Lower leg skin (tissue), 4 donors: ENCODE measurements around the gene EDN1. TPM values are rescaled to one million over a fixed set of nuclear protein-coding genes. Genes with fewer than 3 reads are reported as not detected.

Source experiments
- DNase-seq, 2 donors: peaks; one replicate each; pipeline ENCODE4 v3.0.0-alpha.2; 2019; ENCODE audit warnings: low spot score in 2 of 2
- H3K4me3 ChIP-seq: fragments of 200-600 bp; sonication (generic); 2 replicates; pipeline ENCODE4 v1.5.1; 2017; ENCODE audit warnings: mild to moderate bottlenecking, low read depth; ENCODE audit not compliant: poor library complexity, severe bottlenecking
- POLR2A ChIP-seq, 2 donors: fragments of 450-650 bp; IDR thresholded peaks; one replicate each; pipeline ENCODE4 v1.6.1; 2016 to 2017; ENCODE audit warnings: antibody characterized with exemption in 2 of 2, mild to moderate bottlenecking in 1 of 2, moderate library complexity in 1 of 2
- WGBS, 2 donors: methylation state at CpG; one replicate each; pipeline ENCODE4 v1.1.5; 2018; 5-methylcytosine and 5-hydroxymethylcytosine counted together
- intact Hi-C: fragments of 100-400 bp; cut with DNase I; formaldehyde crosslinking; loops from one replicate; pipeline ENCODE4 v1.15.0; 2023; ENCODE audit warnings: low total_unique reads
- total RNA-seq, 4 donors: library from RNA; depleted of rRNA; stranded (reverse); fragments of >200 nt; gene quantifications; one replicate each; pipeline ENCODE4 v1.1.0, GENCODE V29; 2016
- TF ChIP-seq, protein P1 (sequence below), 3 donors: fragments of 450-650 bp; IDR thresholded peaks; one replicate each; pipeline ENCODE4 v1.5.1; 2016; ENCODE audit warnings: antibody characterized with exemption in 3 of 3, mild to moderate bottlenecking in 3 of 3, moderate library complexity in 2 of 3

The EDN1 gene
- total RNA-seq, 4 donors from 2014 or later: 11.1 to 42.6 (median 15.5) TPM

DNA sequence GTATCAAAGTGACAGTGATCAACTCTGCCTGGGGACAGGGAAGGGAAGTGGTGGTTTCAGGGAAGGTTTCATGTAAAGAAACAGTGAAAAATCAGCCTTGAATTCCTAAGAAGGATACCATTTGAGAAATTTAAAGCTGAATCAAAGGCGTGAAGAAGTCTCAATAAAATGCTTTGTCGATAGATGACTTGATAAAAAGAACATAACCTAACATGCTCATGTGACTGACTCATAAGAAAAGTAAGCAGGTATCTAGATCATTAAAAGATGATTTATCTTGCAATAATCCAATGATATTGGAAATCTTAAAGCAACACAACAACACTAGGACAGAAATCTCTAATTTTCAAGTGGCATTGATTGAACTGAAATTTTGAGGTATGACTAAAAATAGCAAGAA, 14.3 kb downstream of the EDN1 start:
- 62 to 77% methylated on average over 2 of the region's 2 CpGs for WGBS, 2 donors
- intact Hi-C loops: no loop called here
- DNase-seq: no peak
- H3K4me3 ChIP-seq: no peak overlapping the region
- TF ChIP-seq, protein P1, sequence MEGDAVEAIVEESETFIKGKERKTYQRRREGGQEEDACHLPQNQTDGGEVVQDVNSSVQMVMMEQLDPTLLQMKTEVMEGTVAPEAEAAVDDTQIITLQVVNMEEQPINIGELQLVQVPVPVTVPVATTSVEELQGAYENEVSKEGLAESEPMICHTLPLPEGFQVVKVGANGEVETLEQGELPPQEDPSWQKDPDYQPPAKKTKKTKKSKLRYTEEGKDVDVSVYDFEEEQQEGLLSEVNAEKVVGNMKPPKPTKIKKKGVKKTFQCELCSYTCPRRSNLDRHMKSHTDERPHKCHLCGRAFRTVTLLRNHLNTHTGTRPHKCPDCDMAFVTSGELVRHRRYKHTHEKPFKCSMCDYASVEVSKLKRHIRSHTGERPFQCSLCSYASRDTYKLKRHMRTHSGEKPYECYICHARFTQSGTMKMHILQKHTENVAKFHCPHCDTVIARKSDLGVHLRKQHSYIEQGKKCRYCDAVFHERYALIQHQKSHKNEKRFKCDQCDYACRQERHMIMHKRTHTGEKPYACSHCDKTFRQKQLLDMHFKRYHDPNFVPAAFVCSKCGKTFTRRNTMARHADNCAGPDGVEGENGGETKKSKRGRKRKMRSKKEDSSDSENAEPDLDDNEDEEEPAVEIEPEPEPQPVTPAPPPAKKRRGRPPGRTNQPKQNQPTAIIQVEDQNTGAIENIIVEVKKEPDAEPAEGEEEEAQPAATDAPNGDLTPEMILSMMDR (IDR thresholded peaks at IDR 0.05): no peak
- no peak for TF ChIP-seq POLR2A (IDR thresholded peaks at IDR 0.05)

DNA sequence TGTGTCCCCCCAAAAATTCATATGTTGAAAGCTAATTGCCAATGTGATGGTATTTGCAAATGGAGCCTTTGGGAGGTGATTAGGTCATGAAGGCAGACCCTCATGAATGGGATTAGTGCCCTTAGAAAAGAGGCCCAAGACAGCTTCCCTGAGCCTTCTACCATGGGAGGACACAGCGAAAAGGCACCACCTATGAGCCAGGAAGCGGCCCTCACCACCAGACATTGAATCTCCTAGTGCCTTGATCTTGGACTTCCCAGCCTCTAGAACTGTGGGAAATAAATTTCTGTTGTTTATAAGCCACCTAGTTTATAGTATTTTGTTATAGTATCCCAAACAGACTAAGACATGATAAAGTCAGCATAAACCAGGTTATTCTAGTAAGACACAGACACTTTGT, 18.9 kb downstream of the EDN1 start:
- no peak for DNase-seq
- intact Hi-C loops: no loop called here
- TF ChIP-seq, protein P1 (IDR thresholded peaks at IDR 0.05): no peak
- no peak for TF ChIP-seq POLR2A (IDR thresholded peaks at IDR 0.05)
- H3K4me3 ChIP-seq: no peak overlapping the region
- WGBS, 2 donors: 96 to 98% methylated on average over 2 of the region's 2 CpGs

DNA sequence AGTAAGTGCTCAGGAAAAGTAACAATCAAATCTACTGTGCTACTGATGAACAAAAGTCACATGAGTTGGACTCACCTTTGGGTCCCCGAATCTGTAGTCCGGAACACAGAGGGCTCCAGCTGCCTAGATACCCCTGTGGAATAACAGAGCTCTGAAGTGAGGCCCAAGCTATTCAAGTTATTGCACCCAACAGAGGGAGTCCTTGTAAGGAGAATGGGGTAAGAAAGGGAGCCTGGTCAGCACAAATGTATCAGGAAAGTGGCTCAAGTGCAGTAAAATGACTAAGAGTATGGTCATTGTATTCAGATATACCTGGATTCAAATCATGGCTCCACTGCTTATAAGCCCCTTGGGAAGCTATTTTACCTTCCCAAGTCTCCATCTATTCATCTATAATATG, 20.9 kb downstream of the EDN1 start:
- intact Hi-C loops: no loop called here
- no peak for TF ChIP-seq POLR2A (IDR thresholded peaks at IDR 0.05)
- TF ChIP-seq, protein P1 (IDR thresholded peaks at IDR 0.05): no peak
- DNase-seq: no peak
- WGBS, 2 donors: 96% methylated on average over 2 of the region's 2 CpGs
- no peak overlapping the region for H3K4me3 ChIP-seq

DNA sequence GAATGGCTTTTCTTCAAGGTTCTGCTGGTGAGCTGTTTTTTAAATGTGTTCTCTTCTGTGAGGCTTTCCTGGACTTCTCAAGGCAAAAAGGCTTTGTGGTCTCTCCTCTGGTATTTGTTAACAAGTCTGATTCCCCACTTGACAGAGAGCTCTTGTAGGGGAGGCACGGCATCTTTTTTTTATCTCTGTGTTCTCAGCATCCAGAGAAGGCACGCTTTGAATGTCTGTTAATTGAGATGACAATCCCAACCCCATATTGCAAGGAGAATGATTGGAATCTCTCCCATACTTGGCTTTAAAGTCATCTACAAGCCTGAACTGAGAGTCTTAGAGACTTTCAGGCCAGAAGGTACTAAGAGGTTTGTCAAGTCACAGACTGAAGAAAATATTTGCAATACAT, 22.6 kb downstream of the EDN1 start:
- no peak for TF ChIP-seq POLR2A (IDR thresholded peaks at IDR 0.05)
- TF ChIP-seq, protein P1 (IDR thresholded peaks at IDR 0.05): no peak
- no peak overlapping the region for H3K4me3 ChIP-seq
- intact Hi-C loops: no loop called here
- 28 to 29% methylated on average over 2 of the region's 2 CpGs for WGBS, 2 donors
- no peak for DNase-seq

DNA sequence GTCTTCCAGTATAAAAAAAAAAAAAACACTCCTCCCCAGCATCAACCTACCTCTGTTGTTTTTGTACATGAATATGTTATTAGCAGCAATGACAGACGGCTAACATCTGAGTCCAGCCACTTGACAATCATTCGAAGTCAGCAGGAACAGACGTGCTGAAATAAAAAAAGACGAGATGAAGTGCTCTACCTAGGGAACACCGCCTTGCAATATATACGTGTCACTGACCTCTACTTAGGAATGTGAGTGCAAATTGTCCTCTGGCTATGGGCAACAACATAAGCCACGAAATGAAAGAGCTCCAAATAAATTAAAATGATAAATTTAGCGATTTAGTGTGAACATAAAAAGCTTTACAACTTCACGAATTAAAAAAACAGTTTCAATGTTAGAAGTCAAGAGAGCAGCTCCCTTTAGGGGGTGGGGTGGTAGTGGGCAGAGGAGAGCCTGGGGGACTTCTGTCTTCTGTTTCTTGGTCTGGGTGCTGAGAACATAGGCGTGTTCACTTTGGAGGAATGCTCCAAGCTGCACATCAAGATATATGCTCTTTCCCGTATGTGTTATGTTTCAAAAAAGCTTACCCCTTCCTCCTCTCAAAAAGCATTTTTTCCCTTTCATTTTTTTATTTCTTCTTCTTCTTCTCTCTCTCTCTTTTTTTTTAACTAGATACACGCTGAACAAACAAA, 23.3 kb downstream of the EDN1 start:
- DNase-seq: no peak
- WGBS, 2 donors: 26 to 30% methylated on average over 12 of the region's 12 CpGs
- intact Hi-C loops: no loop called here
- no peak overlapping the region for H3K4me3 ChIP-seq
- TF ChIP-seq, protein P1 (IDR thresholded peaks at IDR 0.05): no peak
- TF ChIP-seq POLR2A (IDR thresholded peaks at IDR 0.05): no peak
